IMR-90 (cell line): Measurements from ENCODE around the gene PCED1B.
"Not testable (repeated sequence)": the region's sequence is repeated elsewhere in the genome, so short reads cannot be mapped to it uniquely, and the experiment has no call there.

Experiments
- CEBPB ChIP-seq: IDR thresholded peaks from 2 replicates; pipeline ENCODE4 v1.6.1; 2012; ENCODE audit warnings: low read depth, low read length, improper control_type of control experiment
- CTCF ChIP-seq: conservative IDR thresholded peaks from 2 replicates; pipeline ENCODE4 v1.5.1; 2012; ENCODE audit warnings: mild to moderate bottlenecking, low read depth, low read length, improper control_type of control experiment
- FOS ChIP-seq: fragments of 150-350 bp; IDR thresholded peaks from 2 replicates; pipeline ENCODE4 v1.6.1; 2016; ENCODE audit warnings: low read depth, low read length
- MAFK ChIP-seq: IDR thresholded peaks from 2 replicates; pipeline ENCODE4 v1.6.1; 2012; ENCODE audit warnings: low read depth, low read length, improper control_type of control experiment
- POLR2A ChIP-seq: IDR thresholded peaks from 2 replicates; pipeline ENCODE4 v1.6.1; 2012; ENCODE audit warnings: mild to moderate bottlenecking, low read depth, low read length
- RCOR1 ChIP-seq: IDR thresholded peaks from 2 replicates; pipeline ENCODE4 v1.6.1; 2012; ENCODE audit warnings: mild to moderate bottlenecking, low read length, improper control_type of control experiment; ENCODE audit not compliant: insufficient replicate concordance
- SMC3 ChIP-seq: fragments of 150-350 bp; IDR thresholded peaks from 2 replicates; pipeline ENCODE4 v1.6.1; 2016; ENCODE audit warnings: low read depth, mild to moderate bottlenecking, antibody characterized with exemption, low read length, moderate library complexity

- TF ChIP-seq CTCF, POLR2A, SMC3, MAFK, RCOR1, FOS, CEBPB: not testable (repeated sequence)
Measured at GRCh38 chr12:47056944-47057343, 22.5 kb upstream of the PCED1B start.
